Measurements from ENCODE around the gene SATB2. TPM values are rescaled to one million over a fixed set of nuclear protein-coding genes. Genes with fewer than 3 reads are reported as not detected.

Gene SATB2
- total RNA-seq, 1 donor from 2014 or later = 19.1 TPM

DNA sequence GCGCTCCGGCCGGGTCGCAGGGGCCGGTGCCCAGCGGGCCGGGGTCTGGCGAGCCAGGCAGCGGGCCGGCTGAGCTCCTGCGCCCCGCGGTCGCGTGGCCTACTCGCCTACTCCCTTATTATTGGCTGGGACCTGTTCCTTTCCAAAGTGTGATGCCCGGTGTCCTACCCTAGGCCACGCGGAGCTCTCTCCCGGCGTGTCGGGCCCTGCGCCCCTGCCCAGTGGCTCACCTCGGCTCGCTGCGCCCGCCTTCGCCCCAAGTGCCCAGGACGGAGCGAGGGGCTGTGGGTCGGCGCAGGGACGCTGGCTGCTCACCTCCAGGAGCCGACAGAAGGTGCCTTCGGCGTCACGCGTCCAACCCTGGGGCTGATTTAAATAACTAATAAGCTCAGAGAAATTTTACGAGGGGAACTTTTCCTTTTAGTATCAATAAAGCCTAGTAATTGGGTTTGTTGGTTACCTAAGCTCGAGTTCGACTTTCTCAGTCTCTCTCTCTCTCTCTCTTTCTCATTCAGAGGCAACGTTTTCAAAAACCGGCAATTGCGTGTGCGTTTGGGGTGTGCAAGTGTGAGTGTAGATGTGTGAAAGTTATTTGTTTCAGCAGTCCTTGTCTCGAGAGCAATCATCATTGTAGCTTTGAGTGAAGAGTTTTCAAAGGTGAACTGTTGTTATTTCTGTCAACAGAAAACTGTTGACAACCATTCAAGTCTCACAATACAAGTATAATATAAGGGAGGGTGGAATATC lies 7.0 kb upstream of the SATB2 start:
- TF ChIP-seq, protein P1, sequence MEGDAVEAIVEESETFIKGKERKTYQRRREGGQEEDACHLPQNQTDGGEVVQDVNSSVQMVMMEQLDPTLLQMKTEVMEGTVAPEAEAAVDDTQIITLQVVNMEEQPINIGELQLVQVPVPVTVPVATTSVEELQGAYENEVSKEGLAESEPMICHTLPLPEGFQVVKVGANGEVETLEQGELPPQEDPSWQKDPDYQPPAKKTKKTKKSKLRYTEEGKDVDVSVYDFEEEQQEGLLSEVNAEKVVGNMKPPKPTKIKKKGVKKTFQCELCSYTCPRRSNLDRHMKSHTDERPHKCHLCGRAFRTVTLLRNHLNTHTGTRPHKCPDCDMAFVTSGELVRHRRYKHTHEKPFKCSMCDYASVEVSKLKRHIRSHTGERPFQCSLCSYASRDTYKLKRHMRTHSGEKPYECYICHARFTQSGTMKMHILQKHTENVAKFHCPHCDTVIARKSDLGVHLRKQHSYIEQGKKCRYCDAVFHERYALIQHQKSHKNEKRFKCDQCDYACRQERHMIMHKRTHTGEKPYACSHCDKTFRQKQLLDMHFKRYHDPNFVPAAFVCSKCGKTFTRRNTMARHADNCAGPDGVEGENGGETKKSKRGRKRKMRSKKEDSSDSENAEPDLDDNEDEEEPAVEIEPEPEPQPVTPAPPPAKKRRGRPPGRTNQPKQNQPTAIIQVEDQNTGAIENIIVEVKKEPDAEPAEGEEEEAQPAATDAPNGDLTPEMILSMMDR (conservative IDR thresholded peaks at IDR 0.05) = no peak
- Mint-ChIP-seq H3K4me1 (ENCODE audit: unreplicated experiment) (peaks cover 19% of the 10 kb centered on the region), H3K27ac (peak overlapping the region; percentile 30), H3K27me3 (peaks cover 95% of the 10 kb centered on the region), H3K36me3 (no peaks in the 10 kb centered on the region), H3K4me3 (peak overlapping the region; percentile 81), H3K9me3 (no peaks in the 10 kb centered on the region)
- DNase-seq (ENCODE audit: extremely low spot score, unreplicated experiment) = no peak

GRCh38 chr2:199463708-199464605 lies 6.2 kb upstream of the SATB2 start:
- Mint-ChIP-seq H3K27me3 (peaks cover 92% of the 10 kb centered on the region), H3K4me1 (ENCODE audit: unreplicated experiment) (peaks cover 16% of the 10 kb centered on the region), H3K4me3 (peak overlapping the region; percentile 74), H3K27ac (no peak overlapping the region), H3K36me3 (no peaks in the 10 kb centered on the region), H3K9me3 (no peaks in the 10 kb centered on the region)
- TF ChIP-seq, protein P1 (conservative IDR thresholded peaks at IDR 0.05) = peak; percentile 0
- DNase-seq (ENCODE audit: extremely low spot score, unreplicated experiment) = no peak

GRCh38 chr2:199462956-199463692 lies 5.4 kb upstream of the SATB2 start:
- Mint-ChIP-seq H3K4me3 (peak overlapping the region; percentile 76), H3K4me1 (ENCODE audit: unreplicated experiment) (peaks cover 16% of the 10 kb centered on the region), H3K9me3 (no peaks in the 10 kb centered on the region), H3K36me3 (no peaks in the 10 kb centered on the region), H3K27me3 (peaks cover 84% of the 10 kb centered on the region), H3K27ac (no peak overlapping the region)
- peak; percentile 82 for DNase-seq (ENCODE audit: extremely low spot score, unreplicated experiment)
- TF ChIP-seq, protein P1 (conservative IDR thresholded peaks at IDR 0.05) = peak; percentile 91

GRCh38 chr2:199462347-199462955 lies 4.7 kb upstream of the SATB2 start:
- H3K27me3 Mint-ChIP-seq = peaks cover 78% of the 10 kb centered on the region
- peak overlapping the region; percentile 76 for H3K4me3 Mint-ChIP-seq
- no peak for DNase-seq (ENCODE audit: extremely low spot score, unreplicated experiment)

More at GRCh38 chr2:199462347-199462955, 4.7 kb upstream of the SATB2 start:
- H3K27ac Mint-ChIP-seq = no peak overlapping the region
- TF ChIP-seq, protein P1 (conservative IDR thresholded peaks at IDR 0.05) = no peak
- H3K4me1 Mint-ChIP-seq (ENCODE audit: unreplicated experiment) = peaks cover 16% of the 10 kb centered on the region
- H3K36me3 Mint-ChIP-seq = no peaks in the 10 kb centered on the region
- H3K9me3 Mint-ChIP-seq = no peaks in the 10 kb centered on the region

Measured in type B pancreatic cell (in vitro differentiated cells).